NOMO-1 treated with DMSO at 0.1 percent for 48 hours (cell line): Measurements from ENCODE around the gene IGSF6.
"Not testable (repeated sequence)": the region's sequence is repeated elsewhere in the genome, so short reads cannot be mapped to it uniquely, and the experiment has no call there.

ENCODE experiments used
- DNase-seq: peaks from one replicate; lab custom pipeline; 2025; ENCODE audit not compliant: unreplicated experiment; lab: John Stamatoyannopoulos, UW

Gene IGSF6

GRCh38 chr16:21652453-21652852 is at the start of gene IGSF6:
IGSF6 (minus strand) TSS chr16:21652608; CDS start chr16:21652598, 10 bp downstream.
- peak; percentile 64 for DNase-seq

- DNase-seq: no peak
These were observed 48.9 kb upstream of the IGSF6 start for GRCh38 chr16:21701271-21701670.

- DNase-seq: peak; percentile 50
These were observed 46.0 kb upstream of the IGSF6 start for GRCh38 chr16:21698169-21699032.

- no peak for DNase-seq
These were observed 44.6 kb upstream of the IGSF6 start for GRCh38 chr16:21697032-21697431.

GRCh38 chr16:21694609-21695008 is 42.2 kb upstream of the IGSF6 start:
- DNase-seq: no peak

- not testable (repeated sequence) for DNase-seq
These were observed 38.6 kb upstream of the IGSF6 start for GRCh38 chr16:21690967-21691366.

GRCh38 chr16:21689107-21689506 is 36.7 kb upstream of the IGSF6 start:
- no peak for DNase-seq

- no peak for DNase-seq
These were observed 32.6 kb upstream of the IGSF6 start for GRCh38 chr16:21685034-21685455.

- DNase-seq: no peak
These were observed 31.8 kb upstream of the IGSF6 start for GRCh38 chr16:21684199-21684598.

- DNase-seq: no peak
These were observed 30.8 kb upstream of the IGSF6 start for GRCh38 chr16:21683184-21683583.

- not testable (repeated sequence) for DNase-seq
These were observed 28.3 kb upstream of the IGSF6 start for GRCh38 chr16:21680714-21681113.

GRCh38 chr16:21674456-21674855 is 22.0 kb upstream of the IGSF6 start:
- not testable (repeated sequence) for DNase-seq

- DNase-seq: no peak
These were observed 21.1 kb upstream of the IGSF6 start for GRCh38 chr16:21673469-21673868.

- no peak for DNase-seq
These were observed 15.2 kb upstream of the IGSF6 start for GRCh38 chr16:21667575-21667974.

- no peak for DNase-seq
These were observed 14.4 kb upstream of the IGSF6 start for GRCh38 chr16:21666772-21667171.

GRCh38 chr16:21664801-21665492 is 12.5 kb upstream of the IGSF6 start:
- no peak for DNase-seq

GRCh38 chr16:21663889-21664647 is 11.7 kb upstream of the IGSF6 start, which contains the start of gene OTOA:
OTOA (plus strand) TSS chr16:21663968; CDS start chr16:21678515, 14,547 bp downstream.
- DNase-seq: no peak

GRCh38 chr16:21659124-21659523 is 6.7 kb upstream of the IGSF6 start:
- peak; percentile 31 for DNase-seq

GRCh38 chr16:21656795-21657768 is 4.7 kb upstream of the IGSF6 start:
- DNase-seq: peak; percentile 91

- DNase-seq: no peak
These were observed 2.5 kb upstream of the IGSF6 start for GRCh38 chr16:21654881-21655280.
